HepG2 (cell line): ENCODE data around the gene LMNA. TPM values are rescaled to one million over a fixed set of nuclear protein-coding genes. Genes with fewer than 3 reads are reported as not detected.
A peak's percentile ranks its signal among the peaks of the same experiment; 100 is the strongest.

Experiments used
- ARID4A ChIP-seq: sonication (generic); formaldehyde crosslinking; IDR thresholded peaks from 2 replicates; pipeline ENCODE4 v1.5.0; 2020; ENCODE audit warnings: mild to moderate bottlenecking, missing genetic modification reagents, borderline replicate concordance
- EHMT2 ChIP-seq: fragments of 200-600 bp; sonication (generic); IDR thresholded peaks from 2 replicates; pipeline ENCODE4 v1.7.0; 2017; ENCODE audit warnings: antibody characterized with exemption, low read depth, low read length, borderline replicate concordance
- ELF4 ChIP-seq: sonication (generic); formaldehyde crosslinking; IDR thresholded peaks from 2 replicates; pipeline ENCODE4 v1.5.0; 2020; ENCODE audit warnings: missing genetic modification reagents, mild to moderate bottlenecking, moderate library complexity, borderline replicate concordance
- GZF1 ChIP-seq: sonication (generic); formaldehyde crosslinking; IDR thresholded peaks from 2 replicates; pipeline ENCODE4 v1.5.1; 2020; ENCODE audit warnings: mild to moderate bottlenecking, missing genetic modification reagents
- HOXA7 ChIP-seq: sonication (generic); formaldehyde crosslinking; IDR thresholded peaks from 2 replicates; pipeline ENCODE4 v1.8.1; 2022; ENCODE audit warnings: mild to moderate bottlenecking, missing genetic modification reagents, moderate library complexity
- KIAA2018 ChIP-seq: sonication (generic); formaldehyde crosslinking; IDR thresholded peaks from 2 replicates; pipeline ENCODE4 v1.5.0; 2020; ENCODE audit warnings: mild to moderate bottlenecking, missing genetic modification reagents, borderline replicate concordance
- MBNL3 ChIP-seq: fragments of 250-450 bp; sonication (Bioruptor Pico); conservative IDR thresholded peaks from 2 replicates; pipeline ENCODE4 v1.8.0; 2022; ENCODE audit warnings: mild to moderate bottlenecking, inconsistent platforms
- REXO4 ChIP-seq: sonication (generic); formaldehyde crosslinking; IDR thresholded peaks from 2 replicates; pipeline ENCODE4 v1.8.0; 2022; ENCODE audit warnings: missing genetic modification reagents, mild to moderate bottlenecking, borderline replicate concordance
- TCF12 ChIP-seq, 2 experiments: fragments of 450-650 bp in 1 of 2; sonication (generic) in 1 of 2; formaldehyde crosslinking in 1 of 2; IDR thresholded peaks; 2 replicates each; pipeline versions ENCODE4 v1.6.1 to v1.8.0; 2017 to 2022; ENCODE audit warnings: antibody characterized with exemption in 1 of 2, mild to moderate bottlenecking in 1 of 2, missing genetic modification reagents in 1 of 2, moderate library complexity in 1 of 2
- ZBTB7A ChIP-seq: sonication (generic); formaldehyde crosslinking; IDR thresholded peaks from 2 replicates; pipeline ENCODE4 v1.8.0; 2022; ENCODE audit warnings: mild to moderate bottlenecking, missing genetic modification reagents
- ZNF232 ChIP-seq: sonication (generic); formaldehyde crosslinking; IDR thresholded peaks from 2 replicates; pipeline ENCODE4 v1.4.0; 2020; ENCODE audit warnings: missing genetic modification reagents, borderline replicate concordance
- ZNF235 ChIP-seq: sonication (generic); formaldehyde crosslinking; IDR thresholded peaks from 2 replicates; pipeline ENCODE4 v1.8.1; 2023; ENCODE audit warnings: mild to moderate bottlenecking, missing genetic modification reagents, borderline replicate concordance
- ZNF264 ChIP-seq: sonication (generic); formaldehyde crosslinking; IDR thresholded peaks from 2 replicates; pipeline ENCODE4 v1.4.0; 2020; ENCODE audit warnings: missing genetic modification reagents
- ZNF3 ChIP-seq: IDR thresholded peaks from 2 replicates; pipeline ENCODE4 v1.7.0; 2017; ENCODE audit warnings: inconsistent platforms
- ZNF333 ChIP-seq: sonication (generic); formaldehyde crosslinking; IDR thresholded peaks from 2 replicates; pipeline ENCODE4 v1.4.0; 2020; ENCODE audit warnings: mild to moderate bottlenecking, missing genetic modification reagents, borderline replicate concordance
- ZNF670 ChIP-seq: sonication (generic); formaldehyde crosslinking; IDR thresholded peaks from 2 replicates; pipeline ENCODE4 v1.8.0; 2022; ENCODE audit warnings: mild to moderate bottlenecking, missing genetic modification reagents, borderline replicate concordance
- polyA plus RNA-seq, 8 experiments: library from polyadenylated mRNA; depleted of rRNA in 3 of 8; stranded (reverse) in 7 of 8; unstranded in 1 of 8; fragments of >200 nt; fragmentation: Illumina TruSeq in 4 of 8; extraction: Trizol in 4 of 8; gene quantifications; 2 replicates each; pipeline versions ENCODE4 v1.2.1 to v1.2.3, GENCODE V29; 2011 to 2016; ENCODE audit warnings: low read depth in 4 of 8, missing spikeins in 1 of 8, mixed read lengths in 1 of 8; ENCODE audit not compliant: insufficient read depth in 1 of 8
- total RNA-seq, 5 experiments: library from RNA; depleted of rRNA; stranded (reverse); fragments of >200 nt; fragmentation: Illumina TruSeq; extraction: Trizol; gene quantifications; 2 replicates each; pipeline ENCODE4 v1.2.3, GENCODE V29; 2016; ENCODE audit warnings: low read depth in 1 of 5

The LMNA gene
- total and polyA plus RNA-seq, 2 of the 13 experiments (the other 11 are each of a cell fraction or from before 2014, with no cell fraction given) = 107 to 225 TPM

- no peak for TF ChIP-seq KIAA2018 (CRISPR knock-in tag)
- peak; percentile 87; the same call in 1 of the 2 replicates for TF ChIP-seq ARID4A (CRISPR knock-in tag)
- TF ChIP-seq HOXA7 (CRISPR knock-in tag) = no peak
- no peak for TF ChIP-seq ZNF264 (CRISPR knock-in tag)
- TF ChIP-seq REXO4 = no peak
- no peak for TF ChIP-seq MBNL3 (CRISPR knock-in tag)
- no peak for TF ChIP-seq TCF12 (IDR thresholded peaks at IDR 0.05)
- TF ChIP-seq TCF12 (CRISPR knock-in tag; IDR thresholded peaks at IDR 0.05) = no peak; the same call in 1 of the 2 replicates
- TF ChIP-seq GZF1 = no peak
- no peak; the same call in 1 of the 2 replicates for TF ChIP-seq ZNF235 (CRISPR knock-in tag)
- no peak for TF ChIP-seq ELF4
- TF ChIP-seq ZBTB7A (CRISPR knock-in tag) = no peak
- no peak for TF ChIP-seq EHMT2
- TF ChIP-seq ZNF333 = no peak
- no peak for TF ChIP-seq ZNF670 (CRISPR knock-in tag)
- TF ChIP-seq ZNF3 (CRISPR knock-in tag) = no peak; the same call in 1 of the 2 replicates
- TF ChIP-seq ZNF232 = 0 out of 2 replicates have a peak, but pooled peaks have one; percentile 54
Measured at GRCh38 chr1:156114101-156114918, at the start of gene LMNA (continued).
